IMR-90 (cell line): ENCODE results near the gene NCOA3. TPM values are rescaled to one million over a fixed set of nuclear protein-coding genes. Genes with fewer than 3 reads are reported as not detected.

ENCODE experiments used
- ATAC-seq: fragments of 200-7000 bp; cut with Tn5 transposase; 2 replicates; pipeline ENCODE4 v1.9.1; 2020; ENCODE audit warnings: low read depth, mild to moderate bottlenecking, moderate library complexity
- BruUV-seq: library from RNA; stranded (reverse); fragments of 400-500 nt; replicated peaks from 2 replicates; lab custom pipeline; 2021; lab: Mats Ljungman, UMichigan
- CTCF ChIA-PET: fragments of 300-600 bp; formaldehyde crosslinking; extraction: SDS; loops from one replicate; lab custom pipeline; 2021; ENCODE audit warnings: antibody characterized with exemption; lab: Yijun Ruan, JAX
- POLR2A ChIA-PET: fragments of 300-600 bp; sonication (Branson Sonifier 250); formaldehyde crosslinking; loops from one replicate; lab custom pipeline; 2022; ENCODE audit warnings: antibody characterized with exemption; ENCODE audit not compliant: unreplicated experiment; lab: Charles Lee
- DNase-seq: peaks from one replicate; pipeline ENCODE4 v3.0.0; 2013
- H2AFZ ChIP-seq: replicated peaks from 2 replicates; pipeline ENCODE3; 2013; ENCODE audit warnings: low read length, mild to moderate bottlenecking; ENCODE audit not compliant: poor library complexity
- H2AK5ac ChIP-seq: 2 replicates; pipeline ENCODE4 v1.6.1; 2013; ENCODE audit warnings: low read depth, low read length, inconsistent platforms
- H2AK9ac ChIP-seq: replicated peaks from 2 replicates; pipeline ENCODE3; 2013; ENCODE audit warnings: mild to moderate bottlenecking, low read depth, low read length, moderate library complexity; ENCODE audit not compliant: poor library complexity
- H2BK120ac ChIP-seq: 2 replicates; pipeline ENCODE4 v1.6.1; 2013; ENCODE audit warnings: low read depth, low read length, inconsistent platforms
- H2BK15ac ChIP-seq: 3 replicates; pipeline ENCODE4 v1.6.1; 2013; ENCODE audit warnings: low read depth, low read length, inconsistent platforms
- H2BK20ac ChIP-seq: 2 replicates; pipeline ENCODE4 v1.6.1; 2013; ENCODE audit warnings: low read depth, mild to moderate bottlenecking, inconsistent platforms, low read length, moderate library complexity
- H2BK5ac ChIP-seq: 2 replicates; pipeline ENCODE4 v1.6.1; 2013; ENCODE audit warnings: mild to moderate bottlenecking, low read depth, low read length, inconsistent platforms; ENCODE audit not compliant: poor library complexity, severe bottlenecking
- H3K14ac ChIP-seq: replicated peaks from 2 replicates; pipeline ENCODE4 v1.6.1; 2013; ENCODE audit warnings: low read depth, low read length, inconsistent platforms
- H3K18ac ChIP-seq: 2 replicates; pipeline ENCODE4 v1.6.1; 2013; ENCODE audit warnings: low read depth, low read length, control low read depth
- H3K23ac ChIP-seq: 2 replicates; pipeline ENCODE4 v1.6.1; 2013; ENCODE audit warnings: low read depth, low read length, inconsistent platforms
- H3K27ac ChIP-seq: 2 replicates; pipeline ENCODE4 v1.5.1; 2013; ENCODE audit warnings: mild to moderate bottlenecking, control low read depth, low read length; ENCODE audit not compliant: insufficient read depth
- H3K27me3 ChIP-seq: 2 replicates; pipeline ENCODE4 v1.6.1; 2013; ENCODE audit warnings: low read length; ENCODE audit not compliant: control insufficient read depth, insufficient read depth
- H3K36me3 ChIP-seq: 2 replicates; pipeline ENCODE4 v1.6.1; 2013; ENCODE audit warnings: low read length, mixed read lengths; ENCODE audit not compliant: control insufficient read depth, insufficient read depth
- H3K4ac ChIP-seq: 2 replicates; pipeline ENCODE4 v1.6.1; 2013; ENCODE audit warnings: low read depth, low read length, inconsistent platforms
- H3K4me1 ChIP-seq: 2 replicates; pipeline ENCODE4 v1.6.1; 2013; ENCODE audit warnings: low read length, mixed read lengths; ENCODE audit not compliant: control insufficient read depth, insufficient read depth
- H3K4me2 ChIP-seq: 2 replicates; pipeline ENCODE4 v1.6.1; 2013; ENCODE audit warnings: low read depth, mild to moderate bottlenecking, control low read depth, low read length, moderate library complexity
- H3K4me3 ChIP-seq: 2 replicates; pipeline ENCODE4 v1.5.1; 2013; ENCODE audit warnings: low read depth, mild to moderate bottlenecking, control low read depth, low read length, moderate library complexity; ENCODE audit not compliant: insufficient read depth
- H3K56ac ChIP-seq: 2 replicates; pipeline ENCODE4 v1.6.1; 2013; ENCODE audit warnings: low read length, inconsistent platforms; ENCODE audit not compliant: insufficient read depth; ENCODE audit errors: extremely low read depth
- H3K79me1 ChIP-seq, 2 experiments: 2 replicates each; pipeline ENCODE4 v1.6.1; 2013; ENCODE audit warnings: low read length in 2 of 2, inconsistent platforms in 1 of 2, low read depth in 1 of 2
- H3K9ac ChIP-seq: 2 replicates; pipeline ENCODE4 v1.6.1; 2013; ENCODE audit warnings: low read depth, low read length, control low read depth
- H3K9me1 ChIP-seq: 2 replicates; pipeline ENCODE4 v1.6.1; 2013; ENCODE audit warnings: low read length, inconsistent platforms; ENCODE audit not compliant: insufficient read depth
- H3K9me3 ChIP-seq: 2 replicates; pipeline ENCODE4 v1.6.1; 2013; ENCODE audit warnings: low read length; ENCODE audit not compliant: control insufficient read depth, insufficient read depth
- H4K20me1 ChIP-seq: 2 replicates; pipeline ENCODE4 v1.6.1; 2013; ENCODE audit warnings: low read length, inconsistent platforms; ENCODE audit not compliant: insufficient read depth
- H4K5ac ChIP-seq: 2 replicates; pipeline ENCODE4 v1.6.1; 2013; ENCODE audit warnings: mild to moderate bottlenecking, low read depth, low read length, control low read depth
- H4K8ac ChIP-seq, 2 experiments: 2 replicates each; pipeline ENCODE4 v1.6.1; 2013; ENCODE audit warnings: low read depth in 2 of 2, low read length in 2 of 2, control low read depth in 1 of 2, inconsistent platforms in 1 of 2
- H4K91ac ChIP-seq: 2 replicates; pipeline ENCODE4 v1.6.1; 2013; ENCODE audit warnings: low read depth, low read length, inconsistent platforms; ENCODE audit not compliant: insufficient read depth
- BHLHE40 ChIP-seq: fragments of 150-350 bp; IDR thresholded peaks from 2 replicates; pipeline ENCODE4 v1.6.1; 2016; ENCODE audit warnings: mild to moderate bottlenecking, low read depth, low read length
- CEBPB ChIP-seq: IDR thresholded peaks from 2 replicates; pipeline ENCODE4 v1.6.1; 2012; ENCODE audit warnings: low read depth, low read length, improper control_type of control experiment
- CHD1 ChIP-seq: IDR thresholded peaks from 2 replicates; pipeline ENCODE4 v1.6.1; 2012; ENCODE audit warnings: low read depth, low read length, improper control_type of control experiment
- CTCF ChIP-seq: conservative IDR thresholded peaks from 2 replicates; pipeline ENCODE4 v1.5.1; 2012; ENCODE audit warnings: mild to moderate bottlenecking, low read depth, low read length, improper control_type of control experiment
- ELK1 ChIP-seq: fragments of 150-350 bp; IDR thresholded peaks from 2 replicates; pipeline ENCODE4 v1.6.1; 2016; ENCODE audit warnings: low read depth, mild to moderate bottlenecking, low read length, moderate library complexity, borderline replicate concordance
- FOS ChIP-seq: fragments of 150-350 bp; IDR thresholded peaks from 2 replicates; pipeline ENCODE4 v1.6.1; 2016; ENCODE audit warnings: low read depth, low read length
- MAFK ChIP-seq: IDR thresholded peaks from 2 replicates; pipeline ENCODE4 v1.6.1; 2012; ENCODE audit warnings: low read depth, low read length, improper control_type of control experiment
- MAZ ChIP-seq: IDR thresholded peaks from 2 replicates; pipeline ENCODE4 v1.6.1; 2012; ENCODE audit warnings: low read depth, mild to moderate bottlenecking, low read length, improper control_type of control experiment, moderate library complexity, borderline replicate concordance
- MXI1 ChIP-seq: IDR thresholded peaks from 2 replicates; pipeline ENCODE4 v1.6.1; 2012; ENCODE audit warnings: low read depth, mild to moderate bottlenecking, low read length, moderate library complexity, borderline replicate concordance
- NFE2L2 ChIP-seq: fragments of 150-350 bp; IDR thresholded peaks from 2 replicates; pipeline ENCODE4 v1.6.1; 2016; ENCODE audit warnings: low read depth, mild to moderate bottlenecking, low read length
- POLR2A ChIP-seq: IDR thresholded peaks from 2 replicates; pipeline ENCODE4 v1.6.1; 2012; ENCODE audit warnings: mild to moderate bottlenecking, low read depth, low read length
- RAD21 ChIP-seq: IDR thresholded peaks from 2 replicates; pipeline ENCODE4 v1.6.1; 2012; ENCODE audit warnings: low read length, improper control_type of control experiment
- RCOR1 ChIP-seq: IDR thresholded peaks from 2 replicates; pipeline ENCODE4 v1.6.1; 2012; ENCODE audit warnings: mild to moderate bottlenecking, low read length, improper control_type of control experiment; ENCODE audit not compliant: insufficient replicate concordance
- RFX5 ChIP-seq: IDR thresholded peaks from 2 replicates; pipeline ENCODE4 v1.8.0; 2012; ENCODE audit warnings: low read depth, mild to moderate bottlenecking, low read length, moderate library complexity
- SMC3 ChIP-seq: fragments of 150-350 bp; IDR thresholded peaks from 2 replicates; pipeline ENCODE4 v1.6.1; 2016; ENCODE audit warnings: low read depth, mild to moderate bottlenecking, antibody characterized with exemption, low read length, moderate library complexity
- USF2 ChIP-seq: fragments of 150-350 bp; IDR thresholded peaks from 2 replicates; pipeline ENCODE4 v1.6.1; 2017; ENCODE audit warnings: mild to moderate bottlenecking, antibody characterized with exemption, low read length, low read depth
- WGBS, 2 experiments: methylation state at CpG; one replicate each; pipeline versions ENCODE4 v1.1.5 to v1.1.7; 2013; ENCODE audit warnings: missing lambda C conversion rate in 2 of 2; ENCODE audit not compliant: insufficient read length in 1 of 2; ENCODE audit errors: extremely low coverage in 2 of 2; 5-methylcytosine and 5-hydroxymethylcytosine counted together
- dilution Hi-C: fragments of 300-500 bp; cut with HindIII; formaldehyde crosslinking; loops from one replicate; pipeline ENCODE4 v1.14.3; 2018; ENCODE audit warnings: low sequenced_read_pairs; ENCODE audit not compliant: unreplicated experiment
- in situ Hi-C: fragments of 300-500 bp; cut with MboI; formaldehyde crosslinking; loops from 3 replicates; pipeline ENCODE4 v1.14.3; 2019; ENCODE audit warnings: low sequenced_read_pairs, inconsistent platforms, mixed read lengths
- intact Hi-C: fragments of 100-400 bp; cut with micrococcal nuclease; formaldehyde crosslinking; loops from 2 replicates; pipeline ENCODE4 v1.10.0; 2022
- polyA plus RNA-seq, 3 experiments: library from polyadenylated mRNA; depleted of rRNA; stranded (reverse); fragments of >200 nt; gene quantifications; 2 replicates each; pipeline ENCODE4 v1.2.3, GENCODE V29; 2012; ENCODE audit warnings: low replicate concordance in 1 of 3
- total RNA-seq: library from RNA; depleted of rRNA; stranded (reverse); fragments of >200 nt; gene quantifications from 2 replicates; pipeline ENCODE4 v1.2.3, GENCODE V29; 2012

Gene NCOA3
- total and polyA plus RNA-seq, 2 of the 4 experiments (the other 2 are of a cell fraction): 8.8 to 29.0 TPM

- H3K9me1 ChIP-seq: peaks cover 5% of the 10 kb centered on the region; the same call in 1 of the 2 replicates
- dilution Hi-C loops: no loop called here
- H2AFZ ChIP-seq: no peak overlapping the region
- TF ChIP-seq ELK1: no peak
- no peak for TF ChIP-seq MAZ
- no peak for TF ChIP-seq NFE2L2
- no peak for TF ChIP-seq RCOR1
- TF ChIP-seq MAFK: no peak
- no peak for TF ChIP-seq USF2
- TF ChIP-seq FOS: no peak
- no peak for TF ChIP-seq CTCF
- TF ChIP-seq RFX5: no peak
- TF ChIP-seq MXI1: no peak
- TF ChIP-seq CHD1: no peak
- TF ChIP-seq BHLHE40: no peak
- no peak for TF ChIP-seq SMC3
- no peak for TF ChIP-seq RAD21
- no peak for TF ChIP-seq CEBPB
- no peak for TF ChIP-seq POLR2A
- H2AK9ac ChIP-seq: no peak overlapping the region
- H3K56ac ChIP-seq: no peak overlapping the region
- POLR2A ChIA-PET: no interaction called here
- H3K14ac ChIP-seq: no peak overlapping the region
- peaks cover 3% of the 10 kb centered on the region; the same call in 1 of the 2 replicates for H3K4me1 ChIP-seq
- peaks cover 14% of the 10 kb centered on the region for H4K20me1 ChIP-seq
- DNase-seq (no peak), ATAC-seq (no peak)
- no peak overlapping the region for H3K4me2 ChIP-seq
- H3K4ac ChIP-seq: no peak overlapping the region
- no peak overlapping the region for H4K8ac ChIP-seq
- H3K18ac ChIP-seq: no peak overlapping the region
- H3K4me3 ChIP-seq: no peak overlapping the region
- no peak overlapping the region for H3K27ac ChIP-seq
- no peak overlapping the region for H2BK5ac ChIP-seq
- in situ Hi-C loops: no loop called here
- no peaks in the 10 kb centered on the region for H3K27me3 ChIP-seq
- H3K9me3 ChIP-seq: no peaks in the 10 kb centered on the region
- no peak overlapping the region for H2AK5ac ChIP-seq
- no peak overlapping the region for H4K5ac ChIP-seq
- H4K91ac ChIP-seq: no peak overlapping the region
- intact Hi-C loops: no loop called here
- H2BK120ac ChIP-seq: no peak overlapping the region
- WGBS, 2 experiments: no CpG with 5 or more reads among the region's 3 CpGs
- peaks cover 1% of the 10 kb centered on the region; the same call in 1 of the 2 replicates for H3K36me3 ChIP-seq
- H2BK15ac ChIP-seq: no peak overlapping the region
- H3K23ac ChIP-seq: no peak overlapping the region
- no TSS peak for BruUV-seq
- CTCF ChIA-PET: no interaction called here
- no peak overlapping the region for H3K9ac ChIP-seq
- no peak overlapping the region for H2BK20ac ChIP-seq
- H3K79me1 ChIP-seq: peaks cover 18 to 54% of the 10 kb centered on the region in 2 experiments
Measured at GRCh38 chr20:47533518-47534062, 31.9 kb downstream of the NCOA3 start.
